Measurements from ENCODE around the gene NKIRAS1.

DNA sequence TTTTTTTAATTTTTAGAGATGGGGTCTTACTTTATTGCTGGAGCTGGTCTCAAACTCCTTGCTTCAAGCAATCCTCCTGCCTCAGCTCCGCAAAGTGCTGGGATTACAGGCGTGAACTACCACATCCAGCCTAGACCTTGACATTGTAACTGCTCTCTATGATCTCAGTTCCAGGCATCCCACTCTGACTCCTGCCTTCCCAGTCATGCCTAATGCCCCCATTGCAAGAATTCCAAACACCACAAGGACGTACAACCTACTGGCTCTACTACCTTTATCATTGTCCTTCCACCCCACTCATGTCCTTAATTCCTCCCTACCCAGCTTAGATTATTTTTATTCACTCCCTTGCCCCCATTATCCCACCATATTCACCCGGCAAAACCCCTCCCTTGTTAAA is 21.6 kb downstream of the NKIRAS1 start:
- TF ChIP-seq EZH2phosphoT487 (IDR thresholded peaks at IDR 0.05; ENCODE audit: low read depth) = no peak
- TF ChIP-seq, protein P1, sequence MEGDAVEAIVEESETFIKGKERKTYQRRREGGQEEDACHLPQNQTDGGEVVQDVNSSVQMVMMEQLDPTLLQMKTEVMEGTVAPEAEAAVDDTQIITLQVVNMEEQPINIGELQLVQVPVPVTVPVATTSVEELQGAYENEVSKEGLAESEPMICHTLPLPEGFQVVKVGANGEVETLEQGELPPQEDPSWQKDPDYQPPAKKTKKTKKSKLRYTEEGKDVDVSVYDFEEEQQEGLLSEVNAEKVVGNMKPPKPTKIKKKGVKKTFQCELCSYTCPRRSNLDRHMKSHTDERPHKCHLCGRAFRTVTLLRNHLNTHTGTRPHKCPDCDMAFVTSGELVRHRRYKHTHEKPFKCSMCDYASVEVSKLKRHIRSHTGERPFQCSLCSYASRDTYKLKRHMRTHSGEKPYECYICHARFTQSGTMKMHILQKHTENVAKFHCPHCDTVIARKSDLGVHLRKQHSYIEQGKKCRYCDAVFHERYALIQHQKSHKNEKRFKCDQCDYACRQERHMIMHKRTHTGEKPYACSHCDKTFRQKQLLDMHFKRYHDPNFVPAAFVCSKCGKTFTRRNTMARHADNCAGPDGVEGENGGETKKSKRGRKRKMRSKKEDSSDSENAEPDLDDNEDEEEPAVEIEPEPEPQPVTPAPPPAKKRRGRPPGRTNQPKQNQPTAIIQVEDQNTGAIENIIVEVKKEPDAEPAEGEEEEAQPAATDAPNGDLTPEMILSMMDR (IDR thresholded peaks at IDR 0.05; ENCODE audit: low read depth, low read length) = no peak
